SK-N-SH (cell line): ENCODE data around the gene CST3. TPM values are rescaled to one million over a fixed set of nuclear protein-coding genes. Genes with fewer than 3 reads are reported as not detected.

Experiments used
- CTCF ChIA-PET: fragments of 300-600, 350-600 bp; formaldehyde crosslinking; extraction: SDS; loops from one replicate; lab custom pipeline; 2021; lab: Yijun Ruan, JAX
- POLR2A ChIA-PET: fragments of 350-600 bp; sonication (Branson Sonifier 250); formaldehyde crosslinking; extraction: SDS; loops from one replicate; lab custom pipeline; 2020; ENCODE audit warnings: antibody characterized with exemption, inconsistent platforms; lab: Yijun Ruan, JAX
- DNase-seq: peaks from one replicate; pipeline ENCODE4 v3.0.0; 2012
- H2AFZ ChIP-seq: fragments of 200-600 bp; sonication (generic); 2 replicates; pipeline ENCODE4 v1.8.1; 2016; ENCODE audit warnings: antibody characterized with exemption, mild to moderate bottlenecking, low read depth
- H3F3A ChIP-seq: fragments of 200-600 bp; sonication (generic); replicated peaks from 2 replicates; pipeline ENCODE3; 2016; ENCODE audit warnings: antibody characterized with exemption, mild to moderate bottlenecking; ENCODE audit not compliant: insufficient read depth
- H3K27ac ChIP-seq, 2 experiments: fragments of 200-500 bp in 1 of 2; fragments of 200-600 bp in 1 of 2; sonication (Bioruptor generic) in 1 of 2; sonication (generic), shearing (Covaris generic) in 1 of 2; 2 replicates each; pipeline versions ENCODE4 v1.5.1 to v1.6.1; 2014 to 2016; ENCODE audit warnings: low read depth in 2 of 2, inconsistent platforms in 1 of 2, low read length in 1 of 2, mild to moderate bottlenecking in 1 of 2, mixed read lengths in 1 of 2
- H3K27me3 ChIP-seq: fragments of 200-600 bp; sonication (generic), shearing (Covaris generic); 2 replicates; pipeline ENCODE4 v1.6.1; 2016; ENCODE audit warnings: mixed run types; ENCODE audit not compliant: insufficient read depth
- H3K36me3 ChIP-seq, 2 experiments: fragments of 200-500 bp in 1 of 2; fragments of 200-600 bp in 1 of 2; sonication (Bioruptor generic) in 1 of 2; sonication (generic) in 1 of 2; replicated peaks in 1 of 2; 2 replicates each; pipeline versions ENCODE3 to v1.5.1; 2014 to 2016; ENCODE audit warnings: low read length in 1 of 2, mild to moderate bottlenecking in 1 of 2; ENCODE audit not compliant: insufficient read depth in 2 of 2, control insufficient read depth in 1 of 2
- H3K4me1 ChIP-seq, 2 experiments: fragments of 200-500 bp in 1 of 2; fragments of 200-600 bp in 1 of 2; sonication (Bioruptor generic) in 1 of 2; sonication (generic), shearing (Covaris generic) in 1 of 2; 2 replicates each; pipeline versions ENCODE4 v1.5.1 to v1.6.1; 2014 to 2016; ENCODE audit warnings: low read depth in 1 of 2, low read length in 1 of 2, mixed run types in 1 of 2; ENCODE audit not compliant: insufficient read depth in 2 of 2, control insufficient read depth in 1 of 2
- H3K4me2 ChIP-seq: fragments of 200-600 bp; sonication (generic), shearing (Covaris generic); 2 replicates; pipeline ENCODE4 v1.6.1; 2017; ENCODE audit warnings: mixed run types
- H3K4me3 ChIP-seq, 2 experiments: fragments of 200-500 bp in 1 of 2; fragments of 200-600 bp in 1 of 2; sonication (Bioruptor generic) in 1 of 2; sonication (generic), shearing (Covaris generic) in 1 of 2; 2 replicates each; pipeline versions ENCODE4 v1.5.1 to v1.8.1; 2014 to 2016; ENCODE audit warnings: low read depth in 2 of 2, inconsistent platforms in 1 of 2, low read length in 1 of 2, mild to moderate bottlenecking in 1 of 2, mixed read lengths in 1 of 2, moderate library complexity in 1 of 2
- H3K79me2 ChIP-seq: fragments of 200-600 bp; sonication (generic); 2 replicates; pipeline ENCODE4 v1.8.1; 2017; ENCODE audit warnings: mild to moderate bottlenecking; ENCODE audit not compliant: insufficient read depth
- H3K9ac ChIP-seq: fragments of 200-600 bp; sonication (generic); 2 replicates; pipeline ENCODE4 v1.6.1; 2017; ENCODE audit warnings: mixed run types
- H3K9me2 ChIP-seq: fragments of 200-600 bp; sonication (generic); 2 replicates; pipeline ENCODE4 v1.6.1; 2017; ENCODE audit warnings: mixed run types
- H3K9me3 ChIP-seq: fragments of 200-600 bp; sonication (generic); 2 replicates; pipeline ENCODE4 v1.6.1; 2017; ENCODE audit warnings: mixed run types, mild to moderate bottlenecking, moderate library complexity
- H4K20me1 ChIP-seq: fragments of 200-600 bp; sonication (generic); 2 replicates; pipeline ENCODE4 v1.6.1; 2017; ENCODE audit warnings: mild to moderate bottlenecking, mixed run types; ENCODE audit not compliant: insufficient read depth
- CTCF ChIP-seq: fragments of 200-600 bp; sonication (generic); IDR thresholded peaks from 2 replicates; pipeline ENCODE4 v1.6.1; 2017; ENCODE audit warnings: antibody characterized with exemption, mild to moderate bottlenecking, moderate library complexity
- ELF1 ChIP-seq: IDR thresholded peaks from 2 replicates; pipeline ENCODE4 v1.4.0; 2012
- EP300 ChIP-seq, 2 experiments: IDR thresholded peaks; 2 replicates each; pipeline versions ENCODE4 v1.4.0 to v1.6.1; 2012; ENCODE audit warnings: borderline replicate concordance in 1 of 2, low read depth in 1 of 2, low read length in 1 of 2
- FOSL2 ChIP-seq: IDR thresholded peaks from 2 replicates; pipeline ENCODE4 v1.4.0; 2012; ENCODE audit warnings: low read depth, mild to moderate bottlenecking, moderate library complexity, borderline replicate concordance
- GABPA ChIP-seq: IDR thresholded peaks from 2 replicates; pipeline ENCODE4 v1.4.0; 2012; ENCODE audit warnings: low read depth, mild to moderate bottlenecking
- IRF3 ChIP-seq: fragments of 150-350 bp; IDR thresholded peaks from 2 replicates; pipeline ENCODE4 v1.6.1; 2016; ENCODE audit warnings: mild to moderate bottlenecking, low read depth, low read length
- JUND ChIP-seq: IDR thresholded peaks from 2 replicates; pipeline ENCODE4 v1.4.0; 2012
- MEF2A ChIP-seq: IDR thresholded peaks from 2 replicates; pipeline ENCODE4 v1.4.0; 2012; ENCODE audit warnings: low read depth, borderline replicate concordance
- MXI1 ChIP-seq: IDR thresholded peaks from 2 replicates; pipeline ENCODE4 v1.6.1; 2012; ENCODE audit warnings: mild to moderate bottlenecking, low read depth, low read length, improper control_type of control experiment
- NFIC ChIP-seq: IDR thresholded peaks from 2 replicates; pipeline ENCODE4 v1.4.0; 2012; ENCODE audit warnings: borderline replicate concordance
- POLR2AphosphoS5 ChIP-seq: IDR thresholded peaks from 2 replicates; pipeline ENCODE4 v1.6.1; 2012; ENCODE audit warnings: low read depth, low read length
- RFX5 ChIP-seq: IDR thresholded peaks from 2 replicates; pipeline ENCODE4 v1.6.1; 2012; ENCODE audit warnings: mild to moderate bottlenecking, improper control_type of control experiment, low read length
- RXRA ChIP-seq: IDR thresholded peaks from 2 replicates; pipeline ENCODE4 v1.4.0; 2012; ENCODE audit warnings: low read depth, mild to moderate bottlenecking, borderline replicate concordance
- SIN3A ChIP-seq: IDR thresholded peaks from 2 replicates; pipeline ENCODE4 v1.6.1; 2012; ENCODE audit warnings: low read depth, mild to moderate bottlenecking, low read length, moderate library complexity, borderline replicate concordance
- TCF12 ChIP-seq: IDR thresholded peaks from 2 replicates; pipeline ENCODE4 v1.4.0; 2012
- TEAD4 ChIP-seq: IDR thresholded peaks from 2 replicates; pipeline ENCODE4 v1.4.0; 2012; ENCODE audit warnings: mild to moderate bottlenecking, borderline replicate concordance; ENCODE audit not compliant: insufficient read depth
- YY1 ChIP-seq: IDR thresholded peaks from 2 replicates; pipeline ENCODE4 v1.4.0; 2012; ENCODE audit warnings: low read depth, mild to moderate bottlenecking
- WGBS: methylation state at CpG from one replicate; pipeline ENCODE4 v1.1.6; 2017; ENCODE audit warnings: low lambda C conversion rate; 5-methylcytosine and 5-hydroxymethylcytosine counted together
- polyA plus RNA-seq, 3 experiments: library from polyadenylated mRNA; depleted of rRNA; stranded (reverse); fragments of >200 nt; gene quantifications; 2 replicates each; pipeline ENCODE4 v1.2.3, GENCODE V29; 2012
- TF ChIP-seq, protein P1 (sequence below): fragments of 150-350 bp; IDR thresholded peaks from 2 replicates; pipeline ENCODE4 v1.6.1; 2017; ENCODE audit warnings: antibody characterized with exemption, low read length, low read depth, borderline replicate concordance
- TF ChIP-seq, protein P2 (sequence below): IDR thresholded peaks from 2 replicates; pipeline ENCODE4; 2012

Gene CST3
- polyA plus RNA-seq, 1 of the 3 experiments (the other 2 are of a cell fraction): 428 TPM

DNA sequence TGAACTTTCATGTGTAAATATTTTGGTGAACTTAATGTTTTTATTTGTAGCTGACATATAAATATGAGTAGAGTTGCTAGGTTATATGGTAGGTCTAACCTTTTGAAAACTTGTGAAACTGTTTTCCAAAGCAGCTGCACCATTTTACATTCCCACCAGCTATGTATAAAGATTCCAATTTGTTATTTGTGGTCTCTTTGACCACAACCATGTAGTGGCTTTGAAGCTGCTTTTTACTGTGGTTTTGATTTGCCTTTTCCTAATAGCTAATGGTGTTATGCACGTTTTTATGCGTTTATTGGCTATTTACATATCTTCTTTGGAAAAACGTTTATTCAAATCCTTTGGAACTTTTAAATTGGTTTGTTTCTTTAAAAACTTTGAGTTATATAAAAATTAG, 10.3 kb downstream of the CST3 start:
- 60% methylated on average over 3 of the region's 3 CpGs for WGBS
- POLR2A ChIA-PET: no interaction called here

DNA sequence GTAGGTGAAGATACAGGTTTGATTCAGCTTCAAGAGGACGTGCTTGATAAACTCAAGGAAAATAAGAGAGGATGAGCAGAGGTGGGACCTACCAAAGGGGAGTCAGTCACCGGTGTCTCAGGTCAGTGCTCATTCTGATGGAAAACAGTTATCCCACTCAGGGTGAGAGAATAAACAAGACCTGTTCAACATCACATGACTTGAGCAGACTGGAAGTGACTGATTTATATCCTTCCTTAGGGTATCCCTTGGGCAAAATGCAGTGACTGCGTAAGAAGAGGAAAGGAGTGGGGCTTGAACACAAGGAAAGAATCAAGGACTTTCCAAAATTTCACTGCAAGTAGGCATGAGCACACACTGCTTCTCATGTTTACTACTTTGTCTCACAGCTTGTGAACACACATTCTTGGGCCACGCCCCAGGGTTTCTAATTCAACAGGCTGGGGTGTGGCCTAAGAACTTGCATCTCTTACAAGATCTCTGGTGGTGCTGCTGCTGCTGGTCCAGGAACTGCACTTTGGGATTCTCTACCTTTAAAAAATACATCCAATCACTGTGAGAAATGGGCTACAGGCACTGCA, 11.6 kb downstream of the CST3 start:
- no peaks in the 10 kb centered on the region for H3K36me3 ChIP-seq
- H2AFZ ChIP-seq: no peak overlapping the region
- H3K9me3 ChIP-seq: no peaks in the 10 kb centered on the region
- no peaks in the 10 kb centered on the region; a peak in 1 of 4 replicates for H3K4me1 ChIP-seq
- DNase-seq: no peak
- H3K4me2 ChIP-seq: no peak overlapping the region
- H3K27me3 ChIP-seq: no peaks in the 10 kb centered on the region
- POLR2A ChIA-PET: no interaction called here
- no peaks in the 10 kb centered on the region for H3K79me2 ChIP-seq
- TF ChIP-seq MXI1: no peak
- no peak for TF ChIP-seq POLR2AphosphoS5
- TF ChIP-seq JUND: no peak
- TF ChIP-seq TEAD4: no peak
- TF ChIP-seq GABPA: no peak
- no peak for TF ChIP-seq ELF1
- TF ChIP-seq YY1: no peak
- TF ChIP-seq, protein P1, sequence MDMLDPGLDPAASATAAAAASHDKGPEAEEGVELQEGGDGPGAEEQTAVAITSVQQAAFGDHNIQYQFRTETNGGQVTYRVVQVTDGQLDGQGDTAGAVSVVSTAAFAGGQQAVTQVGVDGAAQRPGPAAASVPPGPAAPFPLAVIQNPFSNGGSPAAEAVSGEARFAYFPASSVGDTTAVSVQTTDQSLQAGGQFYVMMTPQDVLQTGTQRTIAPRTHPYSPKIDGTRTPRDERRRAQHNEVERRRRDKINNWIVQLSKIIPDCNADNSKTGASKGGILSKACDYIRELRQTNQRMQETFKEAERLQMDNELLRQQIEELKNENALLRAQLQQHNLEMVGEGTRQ: no peak
- no peak for TF ChIP-seq MEF2A
- no peak for TF ChIP-seq EP300 (IDR thresholded peaks at IDR 0.05; ENCODE audit: borderline replicate concordance in 1 of 2, low read depth in 1 of 2, low read length in 1 of 2)
- no peak for TF ChIP-seq SIN3A
- TF ChIP-seq RXRA: no peak
- TF ChIP-seq CTCF: no peak
- CTCF ChIA-PET: no interaction called here
- no peaks in the 10 kb centered on the region for H3K9me2 ChIP-seq
- peaks cover 10% of the 10 kb centered on the region for H3F3A ChIP-seq
- 44% methylated on average over 4 of the region's 4 CpGs for WGBS
- H3K9ac ChIP-seq: no peak overlapping the region
- H4K20me1 ChIP-seq: no peaks in the 10 kb centered on the region
- no peak overlapping the region for H3K27ac ChIP-seq
- no peak overlapping the region for H3K4me3 ChIP-seq

More for the DNA sequence above, 10.3 kb downstream of the CST3 start:
- Histone ChIP-seq H4K20me1 (no peaks in the 10 kb centered on the region), H3K9me2 (no peaks in the 10 kb centered on the region), H3K4me3 (no peak overlapping the region), H3K79me2 (no peaks in the 10 kb centered on the region), H3K4me2 (no peak overlapping the region), H3K27ac (no peak overlapping the region), H3K36me3 (peaks cover 0 to under 1% of the 10 kb centered on the region in 2 experiments), H3F3A (peaks cover 7% of the 10 kb centered on the region), H3K27me3 (no peaks in the 10 kb centered on the region), H3K9me3 (no peaks in the 10 kb centered on the region), H3K4me1 (no peaks in the 10 kb centered on the region; a peak in 1 of 4 replicates), H2AFZ (no peak overlapping the region), H3K9ac (no peak overlapping the region)
- TF ChIP-seq YY1 (no peak), ELF1 (no peak), RXRA (no peak), NFIC (no peak), TEAD4 (no peak), TCF12 (no peak), EP300 (IDR thresholded peaks at IDR 0.05; ENCODE audit: borderline replicate concordance in 1 of 2, low read depth in 1 of 2, low read length in 1 of 2) (no peak), IRF3 (no peak), FOSL2 (no peak), RFX5 (no peak), JUND (no peak)
- TF ChIP-seq, protein P2, sequence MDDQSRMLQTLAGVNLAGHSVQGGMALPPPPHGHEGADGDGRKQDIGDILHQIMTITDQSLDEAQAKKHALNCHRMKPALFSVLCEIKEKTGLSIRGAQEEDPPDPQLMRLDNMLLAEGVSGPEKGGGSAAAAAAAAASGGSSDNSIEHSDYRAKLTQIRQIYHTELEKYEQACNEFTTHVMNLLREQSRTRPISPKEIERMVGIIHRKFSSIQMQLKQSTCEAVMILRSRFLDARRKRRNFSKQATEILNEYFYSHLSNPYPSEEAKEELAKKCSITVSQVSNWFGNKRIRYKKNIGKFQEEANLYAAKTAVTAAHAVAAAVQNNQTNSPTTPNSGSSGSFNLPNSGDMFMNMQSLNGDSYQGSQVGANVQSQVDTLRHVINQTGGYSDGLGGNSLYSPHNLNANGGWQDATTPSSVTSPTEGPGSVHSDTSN: no peak
- TF ChIP-seq, protein P1: no peak
- CTCF ChIA-PET: interaction anchor here (1.3 kb wide), 1 partner anchor 85 kb away, joined by 3 read pairs; no protein-coding TSS in a partner anchor
- no peak for DNase-seq
